GM18861 (cell line): ENCODE measurements around the gene DTX2.
"Not testable (repeated sequence)": the region's sequence is repeated elsewhere in the genome, so short reads cannot be mapped to it uniquely, and the experiment has no call there.

Experiments used
- ATAC-seq: cut with Tn5 transposase; IDR thresholded peaks from one replicate; pipeline ENCODE4 v1.9.1; 2021; ENCODE audit not compliant: unreplicated experiment

DTX2 gene

GRCh38 chr7:76461464-76462101 is at the start of gene DTX2:
TSS of gene DTX2 (plus strand) at chr7:76461709. CDS start at chr7:76480510, 18,801 bp downstream.
- peak; percentile 97 for ATAC-seq

- no peak for ATAC-seq
Measured at GRCh38 chr7:76412249-76412648, 49.3 kb upstream of the DTX2 start.

- not testable (repeated sequence) for ATAC-seq
Measured at GRCh38 chr7:76417654-76418310, 43.7 kb upstream of the DTX2 start.

GRCh38 chr7:76421097-76421496 is 40.4 kb upstream of the DTX2 start:
- not testable (repeated sequence) for ATAC-seq

- ATAC-seq, result no peak
Measured at GRCh38 chr7:76423666-76424412, 37.7 kb upstream of the DTX2 start.

- no peak for ATAC-seq
Measured at GRCh38 chr7:76424413-76425111, 36.9 kb upstream of the DTX2 start, which contains the start of gene ZP3. TSS of gene ZP3 (plus strand) at chr7:76424950. CDS start at chr7:76424965, 15 bp downstream.

GRCh38 chr7:76425156-76425555 is 36.4 kb upstream of the DTX2 start:
- ATAC-seq, result no peak

- not testable (repeated sequence) for ATAC-seq
Measured at GRCh38 chr7:76425558-76425957, 36.0 kb upstream of the DTX2 start.

- ATAC-seq, result no peak
Measured at GRCh38 chr7:76426246-76426645, 35.3 kb upstream of the DTX2 start.

GRCh38 chr7:76427635-76428034 is 33.9 kb upstream of the DTX2 start:
- no peak for ATAC-seq

GRCh38 chr7:76428149-76428823 is 33.2 kb upstream of the DTX2 start:
- no peak for ATAC-seq

GRCh38 chr7:76428868-76429805 is 32.4 kb upstream of the DTX2 start:
- ATAC-seq, result no peak

- ATAC-seq, result no peak
Measured at GRCh38 chr7:76430211-76430610, 31.3 kb upstream of the DTX2 start.

- no peak for ATAC-seq
Measured at GRCh38 chr7:76430836-76431235, 30.7 kb upstream of the DTX2 start.

GRCh38 chr7:76437873-76438272 is 23.6 kb upstream of the DTX2 start:
- ATAC-seq, result peak; percentile 86

GRCh38 chr7:76439120-76439888 is 22.2 kb upstream of the DTX2 start:
- ATAC-seq, result not testable (repeated sequence)

GRCh38 chr7:76440404-76440803 is 21.1 kb upstream of the DTX2 start:
- ATAC-seq, result not testable (repeated sequence)

GRCh38 chr7:76441792-76442191 is 19.7 kb upstream of the DTX2 start:
- peak; percentile 42 for ATAC-seq
